Lower lobe of right lung (tissue), 2 donors: Measurements from ENCODE around the gene AOPEP. TPM values are rescaled to one million over a fixed set of nuclear protein-coding genes. Genes with fewer than 3 reads are reported as not detected.

Source experiments
- ATAC-seq, 2 donors: fragments of 200-7000 bp; cut with Tn5 transposase; one replicate each; pipeline ENCODE4 v1.9.1; 2020 to 2022; ENCODE audit warnings: mild to moderate bottlenecking in 2 of 2, moderate library complexity in 2 of 2
- DNase-seq: peaks from one replicate; pipeline ENCODE4 v3.0.0-alpha.2; 2020
- H3K27ac ChIP-seq: fragments of 200-600 bp; one replicate; pipeline ENCODE4 v1.8.0; 2022
- H3K27me3 ChIP-seq: fragments of 200-600 bp; one replicate; pipeline ENCODE4 v1.8.0; 2022; ENCODE audit warnings: low read depth
- H3K36me3 ChIP-seq: fragments of 200-600 bp; one replicate; pipeline ENCODE4 v1.8.0; 2022; ENCODE audit warnings: mild to moderate bottlenecking
- H3K4me1 ChIP-seq: fragments of 200-600 bp; one replicate; pipeline ENCODE4 v1.8.0; 2022
- H3K4me3 ChIP-seq: fragments of 200-600 bp; one replicate; pipeline ENCODE4 v1.8.0; 2022; ENCODE audit warnings: mild to moderate bottlenecking
- H3K9me3 ChIP-seq: fragments of 200-600 bp; one replicate; pipeline ENCODE4 v1.8.0; 2022
- CTCF ChIP-seq: fragments of 200-600 bp; IDR thresholded peaks from one replicate; pipeline ENCODE4 v1.8.0; 2022; ENCODE audit warnings: antibody characterized with exemption, mild to moderate bottlenecking
- intact Hi-C: fragments of 100-400 bp; cut with DNase I; formaldehyde crosslinking; loops from one replicate; pipeline ENCODE4 v1.11.0; 2022
- total RNA-seq: library from RNA; stranded (reverse); fragmentation: NEBNext Ultra II Directional; extraction: Animal tissue kit (Norgen Biotek cat#: 25700); gene quantifications from one replicate; pipeline ENCODE4 v1.2.1, GENCODE V29; 2021
- donor health status: DM: no; HTN: yes; CAD: no; lungs with severe emphysema.

The AOPEP gene
- total RNA-seq, 1 donor from 2014 or later = 63.7 TPM

GRCh38 chr9:95053611-95054570, 327.4 kb downstream of the AOPEP start:
- no peak for ATAC-seq

GRCh38 chr9:95055334-95055850, 328.9 kb downstream of the AOPEP start:
- no peaks in the 10 kb centered on the region for H3K9me3 ChIP-seq
- intact Hi-C loops = no loop called here
- ATAC-seq (no peak), DNase-seq (no peak)
- H3K27ac ChIP-seq = peak overlapping the region; percentile 62
- H3K36me3 ChIP-seq = peaks cover 1% of the 10 kb centered on the region
- TF ChIP-seq CTCF = no peak
- H3K27me3 ChIP-seq = no peaks in the 10 kb centered on the region
- H3K4me3 ChIP-seq = peak overlapping the region; percentile 1
- peaks cover 77% of the 10 kb centered on the region for H3K4me1 ChIP-seq

More at GRCh38 chr9:95053611-95054570, 327.4 kb downstream of the AOPEP start:
- no peaks in the 10 kb centered on the region for H3K36me3 ChIP-seq
- H3K4me1 ChIP-seq = peaks cover 79% of the 10 kb centered on the region
- H3K4me3 ChIP-seq = no peak overlapping the region
- H3K9me3 ChIP-seq = no peaks in the 10 kb centered on the region
- H3K27me3 ChIP-seq = no peaks in the 10 kb centered on the region
- no peak overlapping the region for H3K27ac ChIP-seq
- DNase-seq = no peak
- intact Hi-C loops = no loop called here
- no peak for TF ChIP-seq CTCF

- ATAC-seq = peak; percentile 17 to 24
- Histone ChIP-seq H3K36me3 (peaks cover 8% of the 10 kb centered on the region), H3K4me1 (peaks cover 83% of the 10 kb centered on the region), H3K27ac (peak overlapping the region; percentile 62), H3K27me3 (no peaks in the 10 kb centered on the region), H3K9me3 (no peaks in the 10 kb centered on the region), H3K4me3 (peak overlapping the region; percentile 29)
- DNase-seq = no peak
- no peak for TF ChIP-seq CTCF
- intact Hi-C loops = no loop called here
Observed at GRCh38 chr9:95055851-95056551, 329.5 kb downstream of the AOPEP start.

- ATAC-seq (peak in 1 of 2 donors; percentile 23), DNase-seq (no peak)
- Histone ChIP-seq H3K27ac (peak overlapping the region; percentile 10), H3K9me3 (no peaks in the 10 kb centered on the region), H3K36me3 (peaks cover 19% of the 10 kb centered on the region), H3K27me3 (no peaks in the 10 kb centered on the region), H3K4me3 (peak overlapping the region; percentile 29), H3K4me1 (peaks cover 94% of the 10 kb centered on the region)
- intact Hi-C loops = no loop called here
- no peak for TF ChIP-seq CTCF
Observed at GRCh38 chr9:95057101-95057500, 330.6 kb downstream of the AOPEP start.

GRCh38 chr9:95058121-95058785, 331.8 kb downstream of the AOPEP start:
- Histone ChIP-seq H3K4me1 (peaks cover 95% of the 10 kb centered on the region), H3K4me3 (peak overlapping the region; percentile 3), H3K36me3 (peaks cover 30% of the 10 kb centered on the region), H3K27ac (peak overlapping the region; percentile 10), H3K27me3 (no peaks in the 10 kb centered on the region), H3K9me3 (no peaks in the 10 kb centered on the region)
- ATAC-seq = no peak
- no peak for TF ChIP-seq CTCF
- intact Hi-C loops = no loop called here
- no peak for DNase-seq
